Measurements from ENCODE around the gene ZIC5. TPM values are rescaled to one million over a fixed set of nuclear protein-coding genes. Genes with fewer than 3 reads are reported as not detected.

ZIC5 gene
- total RNA-seq, 1 donor from 2014 or later, result not detected

DNA sequence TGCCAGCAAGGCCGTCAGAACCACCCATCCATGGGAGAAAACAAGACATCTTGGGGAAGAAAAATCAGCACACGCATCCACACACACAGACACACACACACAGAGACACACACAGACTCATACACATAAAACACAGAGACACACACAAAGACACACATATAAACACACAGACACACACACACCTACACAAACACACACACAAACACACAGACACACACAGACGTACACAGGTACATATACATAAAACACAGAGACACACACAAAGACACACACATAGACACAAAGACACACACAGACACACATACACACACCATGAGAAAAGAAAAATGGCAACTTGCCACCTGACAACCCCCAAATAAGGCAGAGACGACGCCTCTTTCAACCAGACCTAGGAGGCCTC lies 40.6 kb downstream of the ZIC5 start:
- DNase-seq, result no peak

DNA sequence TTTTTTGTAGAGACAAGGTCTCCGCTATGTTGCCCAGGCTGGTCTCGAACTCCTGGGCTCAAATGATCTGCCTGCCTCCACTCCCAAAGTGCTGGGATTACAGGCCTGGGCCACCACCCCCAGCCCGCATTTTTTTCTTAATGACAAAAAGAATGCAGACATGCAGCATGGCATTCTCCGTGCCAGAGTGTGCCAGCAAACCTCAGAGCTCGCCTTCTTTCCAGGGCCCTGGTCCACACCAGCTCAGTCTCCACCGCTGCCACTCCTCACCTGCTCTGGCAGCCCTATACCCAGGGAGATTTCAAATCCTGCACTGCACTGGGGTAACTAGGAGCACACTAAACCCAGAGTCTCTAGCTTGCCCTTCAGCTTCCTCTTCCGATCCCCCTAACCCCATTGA lies 41.7 kb downstream of the ZIC5 start:
- no peak for DNase-seq

DNA sequence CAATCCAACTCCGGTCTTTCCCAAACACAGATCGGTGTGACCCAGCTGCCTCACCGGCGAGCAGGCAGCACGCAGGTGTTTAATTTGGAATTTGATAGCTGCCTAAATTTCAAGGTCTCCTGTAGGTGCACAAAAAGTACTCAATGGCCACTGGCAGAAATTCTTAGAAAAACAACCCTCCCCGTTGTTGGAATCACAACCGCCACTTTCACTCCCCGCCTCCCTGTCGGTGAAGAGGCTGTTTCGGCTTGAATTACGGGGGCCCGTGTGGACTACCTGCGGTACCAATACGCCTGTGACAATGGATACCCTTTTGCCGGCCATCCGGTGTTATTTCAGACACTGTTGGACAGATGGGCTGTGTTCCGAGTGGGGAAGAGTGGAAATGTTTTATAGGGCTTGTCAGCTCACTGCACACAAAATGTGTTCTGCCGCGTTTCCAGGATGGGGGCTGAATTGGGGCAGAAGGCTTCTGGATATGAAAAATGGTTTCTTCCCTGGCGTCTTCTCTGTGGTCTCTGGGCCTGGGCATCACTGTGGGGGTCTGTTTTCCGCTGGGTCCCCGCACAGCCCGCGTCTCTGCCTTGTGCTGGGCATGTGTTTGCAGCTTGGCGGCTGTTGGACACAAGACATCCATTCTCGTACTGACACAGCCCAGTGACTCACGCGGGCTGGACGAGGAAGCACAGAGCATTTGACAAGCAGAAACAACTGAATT lies 45.4 kb downstream of the ZIC5 start:
- DNase-seq, result no peak

- no peak for DNase-seq
Measured at GRCh38 chr13:99923877-99924582, 47.5 kb downstream of the ZIC5 start.

- DNase-seq, result no peak
Measured at GRCh38 chr13:99922631-99923404, 48.7 kb downstream of the ZIC5 start.

DNA sequence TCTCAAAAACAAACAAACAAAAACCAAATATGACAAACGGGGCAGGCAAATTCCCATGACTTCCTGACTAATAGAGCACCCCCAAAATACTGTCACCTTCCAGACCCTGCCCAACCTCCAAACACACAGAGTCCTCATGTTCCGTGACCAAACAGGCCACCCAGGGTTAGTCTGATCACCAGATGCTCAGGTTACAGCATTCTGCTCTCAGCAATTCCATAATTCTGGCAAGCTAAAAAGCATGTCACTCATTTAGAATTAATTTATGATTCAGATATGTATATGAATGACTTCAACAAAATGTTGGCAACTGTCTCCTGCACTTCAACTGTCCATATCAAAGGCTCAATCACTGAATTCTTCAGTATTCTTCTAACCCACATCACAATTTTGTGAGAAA lies 52.4 kb downstream of the ZIC5 start:
- no peak for DNase-seq

DNA sequence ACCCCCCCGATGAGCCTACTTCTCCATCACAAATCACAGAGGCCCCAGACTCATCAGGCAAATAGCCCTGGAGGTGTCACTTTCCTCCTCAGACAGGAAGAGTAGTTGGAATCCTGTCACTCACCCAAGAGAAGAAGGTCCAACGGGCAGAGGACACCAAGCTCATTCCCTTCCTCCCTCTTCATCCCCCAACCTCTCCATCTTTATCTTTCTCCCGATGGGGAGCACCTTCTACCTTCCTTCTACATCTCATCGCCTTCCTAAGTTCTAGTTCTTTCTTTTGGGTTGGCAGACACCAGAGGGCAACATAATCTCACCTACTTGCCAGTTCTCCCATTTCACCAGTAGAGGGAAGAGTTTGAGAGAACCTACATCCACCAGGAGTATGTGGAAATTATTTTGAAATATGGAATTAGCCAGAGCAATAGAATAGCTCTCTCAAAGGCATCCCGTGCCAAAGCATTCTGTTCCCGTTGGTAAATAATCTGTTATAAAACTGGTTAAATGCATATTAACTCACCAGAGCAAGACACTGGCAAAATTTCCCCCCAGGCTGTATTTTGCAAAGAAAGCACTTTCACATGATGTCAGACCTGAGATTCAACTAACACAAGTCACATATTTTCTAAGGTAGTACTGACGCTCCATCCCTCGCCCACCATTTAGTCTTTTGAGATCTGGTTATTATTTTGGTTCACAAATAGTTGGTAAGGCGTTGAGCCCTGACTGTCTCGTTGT lies 55.0 kb downstream of the ZIC5 start:
- DNase-seq, result peak; percentile 65

- no peak for DNase-seq
Measured at GRCh38 chr13:99913167-99913566, 58.4 kb downstream of the ZIC5 start.

Other genes starting within 250 kb of the ZIC5 start
- not detected for gene ZIC2, start 10.0 kb upstream of the ZIC5 start, total RNA-seq
- gene PCCA, start 117.3 kb upstream of the ZIC5 start, total RNA-seq, result 59.7 TPM